ENCODE data around the gene CDC42SE2. TPM values are rescaled to one million over a fixed set of nuclear protein-coding genes. Genes with fewer than 3 reads are reported as not detected.

CDC42SE2 gene
- total RNA-seq, 4 donors from 2014 or later, result 30.0 to 48.3 (median 39.4) TPM

DNA sequence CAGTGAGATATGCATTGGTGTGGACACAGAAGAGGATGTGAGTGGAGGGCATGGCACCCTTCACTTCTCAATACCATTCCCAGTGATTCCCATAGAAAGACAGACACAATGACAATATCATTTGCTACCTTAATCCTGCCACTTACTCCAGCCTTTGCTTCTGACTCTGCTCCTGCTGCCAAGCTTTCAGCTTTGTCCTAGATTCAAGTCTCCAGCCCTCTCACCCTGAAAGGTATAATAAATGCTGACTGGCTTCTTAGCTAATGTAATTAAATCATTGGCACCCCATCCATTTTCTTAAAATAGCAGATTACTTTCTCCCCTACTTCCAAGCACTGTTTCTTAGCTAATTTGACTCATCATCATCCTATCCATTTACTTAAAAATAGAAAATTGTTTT lies 41.1 kb upstream of the CDC42SE2 start:
- TF ChIP-seq, protein P1, sequence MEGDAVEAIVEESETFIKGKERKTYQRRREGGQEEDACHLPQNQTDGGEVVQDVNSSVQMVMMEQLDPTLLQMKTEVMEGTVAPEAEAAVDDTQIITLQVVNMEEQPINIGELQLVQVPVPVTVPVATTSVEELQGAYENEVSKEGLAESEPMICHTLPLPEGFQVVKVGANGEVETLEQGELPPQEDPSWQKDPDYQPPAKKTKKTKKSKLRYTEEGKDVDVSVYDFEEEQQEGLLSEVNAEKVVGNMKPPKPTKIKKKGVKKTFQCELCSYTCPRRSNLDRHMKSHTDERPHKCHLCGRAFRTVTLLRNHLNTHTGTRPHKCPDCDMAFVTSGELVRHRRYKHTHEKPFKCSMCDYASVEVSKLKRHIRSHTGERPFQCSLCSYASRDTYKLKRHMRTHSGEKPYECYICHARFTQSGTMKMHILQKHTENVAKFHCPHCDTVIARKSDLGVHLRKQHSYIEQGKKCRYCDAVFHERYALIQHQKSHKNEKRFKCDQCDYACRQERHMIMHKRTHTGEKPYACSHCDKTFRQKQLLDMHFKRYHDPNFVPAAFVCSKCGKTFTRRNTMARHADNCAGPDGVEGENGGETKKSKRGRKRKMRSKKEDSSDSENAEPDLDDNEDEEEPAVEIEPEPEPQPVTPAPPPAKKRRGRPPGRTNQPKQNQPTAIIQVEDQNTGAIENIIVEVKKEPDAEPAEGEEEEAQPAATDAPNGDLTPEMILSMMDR (IDR thresholded peaks at IDR 0.05; ENCODE audit: low read depth), result no peak

DNA sequence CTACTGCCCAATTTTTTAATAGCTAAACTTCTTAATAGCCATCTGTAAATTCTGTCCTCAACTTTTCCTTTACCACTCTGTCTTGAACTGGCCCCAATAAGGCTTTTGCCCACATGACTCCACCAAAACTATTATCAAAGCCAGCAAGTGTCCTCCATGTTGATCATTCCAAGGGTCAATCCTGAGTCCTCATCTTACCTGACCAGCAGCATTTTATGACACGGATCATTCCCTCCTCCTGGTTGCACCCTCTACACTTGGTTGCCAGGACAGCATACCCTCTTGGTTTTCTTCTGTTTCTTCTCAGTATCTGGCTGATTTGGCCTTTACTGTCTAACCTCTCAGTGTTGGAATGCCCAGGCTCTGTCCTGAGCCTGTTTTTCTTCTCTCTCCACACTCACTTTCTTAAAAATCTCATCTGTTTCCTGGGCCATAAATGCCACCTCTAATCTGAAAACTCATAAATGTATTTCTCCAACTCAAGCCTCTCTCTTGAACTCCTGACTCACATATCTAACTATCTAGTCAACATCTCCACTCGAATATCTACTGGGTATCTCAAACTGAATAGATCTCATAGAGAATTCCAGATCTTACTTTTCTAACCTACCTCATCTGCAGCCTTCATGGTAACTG lies 40.0 kb upstream of the CDC42SE2 start:
- TF ChIP-seq, protein P1 (IDR thresholded peaks at IDR 0.05; ENCODE audit: low read depth), result no peak

DNA sequence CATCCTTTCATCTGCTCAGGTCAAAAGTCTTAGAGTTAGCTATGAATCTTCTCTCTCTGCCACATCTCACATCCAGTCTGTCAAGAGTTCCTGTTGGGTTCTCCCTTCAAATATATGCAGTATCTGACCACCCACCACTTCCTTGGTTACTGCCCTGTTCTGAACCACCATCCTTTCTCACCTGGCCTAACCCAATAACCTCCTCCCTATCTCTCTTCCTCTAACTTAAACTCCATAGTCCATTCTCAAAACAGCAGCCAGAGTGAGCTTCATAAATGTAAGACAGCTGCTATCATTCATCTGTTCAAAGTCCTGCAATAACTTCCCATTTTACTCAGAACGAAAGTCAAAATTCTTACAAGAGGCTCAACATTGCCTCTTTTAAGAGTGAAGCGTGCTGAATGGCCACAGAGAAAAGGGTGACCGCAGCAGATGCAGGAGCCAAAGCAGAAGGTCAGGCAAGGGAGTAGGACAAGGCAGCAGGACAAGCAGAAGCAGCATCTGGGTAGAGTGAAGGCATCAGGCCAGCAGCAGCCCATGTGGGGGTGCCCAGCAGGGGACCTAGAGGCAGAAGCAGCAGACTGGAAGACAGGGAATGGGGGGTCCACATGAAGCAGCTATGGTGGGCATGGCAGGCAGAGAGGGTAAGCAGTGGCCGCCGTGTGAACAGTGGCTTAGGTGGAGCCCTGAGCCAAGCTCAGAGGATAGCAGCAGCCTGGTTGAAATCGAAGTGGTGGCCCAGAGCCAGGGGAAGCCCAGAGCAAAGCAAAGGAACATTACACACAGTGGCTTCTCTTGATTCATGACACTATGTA lies 39.3 kb upstream of the CDC42SE2 start:
- TF ChIP-seq, protein P1 (IDR thresholded peaks at IDR 0.05; ENCODE audit: low read depth), result no peak

DNA sequence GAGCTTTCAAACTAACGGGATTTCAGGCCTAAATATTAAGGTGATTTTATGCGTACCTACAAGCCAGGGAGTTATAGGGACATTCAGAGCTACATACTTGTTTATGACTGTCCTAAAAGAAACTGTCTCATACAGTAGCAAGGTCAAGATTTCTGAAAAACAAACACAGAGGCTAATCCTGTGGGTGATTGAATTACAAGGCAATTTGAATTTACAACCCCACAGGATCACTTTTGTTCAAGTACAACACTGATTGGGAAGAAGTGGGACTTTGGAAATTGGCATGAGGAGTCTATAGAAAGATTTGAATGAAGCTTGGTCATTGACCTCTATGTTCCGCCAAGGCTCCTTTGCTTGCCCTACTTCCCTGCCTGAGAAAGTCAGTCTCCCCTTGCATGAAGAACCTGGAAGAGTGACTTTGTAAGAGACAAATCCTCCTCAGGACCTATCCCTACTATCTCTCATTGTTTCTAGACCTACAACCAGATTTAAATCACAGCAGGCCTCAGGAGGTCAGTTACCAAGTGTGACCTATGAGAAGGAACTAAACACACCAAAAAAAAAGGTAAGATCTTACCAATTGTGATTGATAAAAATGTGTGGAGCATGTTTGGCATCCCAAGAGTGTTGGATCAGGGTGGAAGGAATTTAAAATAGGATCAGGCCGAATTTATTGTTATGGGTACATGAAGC lies 38.4 kb upstream of the CDC42SE2 start:
- TF ChIP-seq, protein P1 (IDR thresholded peaks at IDR 0.05; ENCODE audit: low read depth), result no peak

DNA sequence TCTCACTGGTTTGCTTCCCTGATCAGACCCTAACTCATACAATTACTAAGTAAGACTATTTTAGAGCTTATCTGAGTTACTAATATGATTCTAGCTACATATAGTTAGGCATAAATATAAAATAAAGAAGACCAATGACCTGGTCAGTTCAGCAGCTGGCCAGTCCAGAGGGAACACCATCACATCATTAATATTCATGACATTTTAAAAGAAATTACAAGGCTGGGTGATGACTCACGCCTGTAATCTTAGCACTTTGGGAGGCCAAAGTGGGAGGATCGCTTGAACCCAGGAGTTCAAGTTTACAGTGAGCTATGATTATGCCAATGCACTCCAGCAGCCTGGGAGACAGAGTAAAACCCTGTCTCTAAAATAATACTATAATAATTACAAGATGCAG lies 37.0 kb upstream of the CDC42SE2 start:
- TF ChIP-seq, protein P1 (IDR thresholded peaks at IDR 0.05; ENCODE audit: low read depth), result no peak

DNA sequence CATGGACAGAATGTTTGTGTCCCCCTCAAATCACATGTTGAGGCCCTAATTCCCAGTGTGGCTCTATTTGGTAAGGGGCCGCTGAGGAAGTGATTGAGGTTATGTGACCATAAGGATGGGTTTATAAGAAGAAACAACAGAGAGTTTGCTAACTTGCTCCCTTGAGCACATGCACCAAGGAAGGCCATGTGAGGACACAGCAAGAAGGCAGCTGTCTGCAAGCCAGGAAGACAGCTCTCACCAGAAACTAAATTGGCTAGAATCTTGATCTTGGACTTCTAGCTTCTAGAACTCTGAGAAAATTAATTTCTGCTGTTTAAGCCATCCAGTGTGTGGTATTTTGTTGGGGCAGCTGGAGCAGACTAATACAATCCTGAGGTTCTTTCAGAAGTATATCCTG lies 35.2 kb upstream of the CDC42SE2 start:
- TF ChIP-seq, protein P1 (IDR thresholded peaks at IDR 0.05; ENCODE audit: low read depth), result no peak

DNA sequence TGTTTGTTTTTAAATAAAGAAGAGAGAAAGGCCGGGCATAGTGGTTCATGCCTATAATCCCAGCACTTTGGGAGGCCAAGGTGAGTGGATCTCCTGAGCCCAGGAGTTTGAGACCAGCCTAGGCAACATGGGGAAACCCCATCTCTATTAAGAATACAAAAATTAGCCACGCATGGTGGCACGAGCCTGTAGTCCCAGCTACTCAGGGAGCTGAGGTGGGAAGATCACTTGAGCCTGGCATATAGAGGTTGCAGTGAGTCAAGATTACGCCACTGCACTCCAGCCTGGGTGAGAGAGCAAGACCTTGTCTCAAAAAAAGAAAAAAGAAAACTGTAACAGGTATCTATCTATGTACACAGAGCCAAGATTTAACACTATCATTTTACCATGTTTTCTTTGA lies 34.2 kb upstream of the CDC42SE2 start:
- TF ChIP-seq, protein P1 (IDR thresholded peaks at IDR 0.05; ENCODE audit: low read depth), result no peak
